Endothelial cell of umbilical vein (primary cell): Measurements from ENCODE around the gene CALR3. TPM values are rescaled to one million over a fixed set of nuclear protein-coding genes. Genes with fewer than 3 reads are reported as not detected.

ENCODE experiments used
- BruUV-seq: library from RNA; stranded (reverse); fragments of 400-500 nt; replicated peaks from 2 replicates; lab custom pipeline; 2021; lab: Mats Ljungman, UMichigan
- CTCF ChIA-PET: fragments of 300-600, 350-600 bp; sonication (Branson Sonifier 250); formaldehyde crosslinking; loops from one replicate; lab custom pipeline; 2021; ENCODE audit warnings: antibody characterized with exemption, inconsistent platforms; lab: Charles Lee
- POLR2A ChIA-PET: fragments of 300-600, 350-600 bp; sonication (Branson Sonifier 250); formaldehyde crosslinking; loops from one replicate; lab custom pipeline; 2021; ENCODE audit warnings: antibody characterized with exemption, inconsistent platforms; lab: Charles Lee
- DNase-seq: peaks from one replicate; pipeline ENCODE4 v3.0.0-alpha.2; 2011; ENCODE audit warnings: low read depth, low spot score
- FAIRE-seq: peaks from 2 replicates; lab custom pipeline; 2011; peaks lifted over from hg19 to GRCh38; lab: Jason Lieb, UNC
- H2AFZ ChIP-seq: 2 replicates; pipeline ENCODE4 v1.6.0; 2012; ENCODE audit warnings: low read depth, low read length, control low read depth, inconsistent platforms
- H3K27ac ChIP-seq: 2 replicates; pipeline ENCODE4 v1.5.1; 2011; ENCODE audit warnings: low read depth, mild to moderate bottlenecking, control low read depth, low read length, moderate library complexity; ENCODE audit not compliant: insufficient read depth
- H3K27me3 ChIP-seq, 2 experiments: 2 replicates each; pipeline versions ENCODE4 v1.6.0 to v1.6.1; 2011; ENCODE audit warnings: low read length in 2 of 2, mixed read lengths in 1 of 2; ENCODE audit not compliant: control insufficient read depth in 2 of 2, insufficient read depth in 2 of 2
- H3K36me3 ChIP-seq, 2 experiments: 2 replicates in 1 of 2; 3 replicates in 1 of 2; pipeline ENCODE4 v1.5.1; 2011; ENCODE audit warnings: low read length in 2 of 2, mild to moderate bottlenecking in 1 of 2, moderate library complexity in 1 of 2; ENCODE audit not compliant: control insufficient read depth in 2 of 2, insufficient read depth in 2 of 2; ENCODE audit errors: extremely low read depth in 1 of 2
- H3K4me1 ChIP-seq: 3 replicates; pipeline ENCODE4 v1.5.1; 2011; ENCODE audit warnings: mild to moderate bottlenecking, low read length; ENCODE audit not compliant: control insufficient read depth, insufficient read depth; ENCODE audit errors: extremely low read depth
- H3K4me2 ChIP-seq: 2 replicates; pipeline ENCODE4 v1.6.1; 2011; ENCODE audit warnings: low read length, control low read depth, mixed read lengths; ENCODE audit not compliant: insufficient read depth
- H3K4me3 ChIP-seq, 3 experiments: fragments of 200-600 bp in 1 of 3; sonication (generic), shearing (Covaris generic) in 1 of 3; replicated peaks in 1 of 3; 2 replicates each; pipeline ENCODE4 v1.5.1; 2011 to 2016; ENCODE audit warnings: control low read depth in 3 of 3, low read length in 3 of 3, mild to moderate bottlenecking in 2 of 3, inconsistent platforms in 1 of 3, low read depth in 1 of 3, moderate library complexity in 1 of 3; ENCODE audit not compliant: insufficient read depth in 1 of 3
- H3K79me2 ChIP-seq: 2 replicates; pipeline ENCODE4 v1.6.0; 2012; ENCODE audit warnings: low read length, inconsistent platforms; ENCODE audit not compliant: control insufficient read depth, insufficient read depth
- H3K9ac ChIP-seq: replicated peaks from 2 replicates; pipeline ENCODE3; 2011; ENCODE audit warnings: low read length, control low read depth; ENCODE audit not compliant: insufficient read depth; ENCODE audit errors: extremely low read depth
- H3K9me1 ChIP-seq: replicated peaks from 3 replicates; pipeline ENCODE4 v1.6.0; 2011; ENCODE audit warnings: mild to moderate bottlenecking, low read length; ENCODE audit not compliant: control insufficient read depth, insufficient read depth; ENCODE audit errors: extremely low read depth
- H3K9me3 ChIP-seq: replicated peaks from 2 replicates; pipeline ENCODE4 v1.5.1; 2012; ENCODE audit warnings: low read length, inconsistent platforms; ENCODE audit not compliant: control insufficient read depth, insufficient read depth
- H4K20me1 ChIP-seq: replicated peaks from 2 replicates; pipeline ENCODE3; 2011; ENCODE audit warnings: mild to moderate bottlenecking, low read length; ENCODE audit not compliant: control insufficient read depth, insufficient read depth; ENCODE audit errors: extremely low read depth
- EZH2 ChIP-seq: IDR thresholded peaks from 2 replicates; pipeline ENCODE4 v1.6.1; 2012; ENCODE audit warnings: borderline replicate concordance, low read depth, mild to moderate bottlenecking, moderate library complexity, low read length, inconsistent platforms; ENCODE audit not compliant: severe bottlenecking
- FOS ChIP-seq: IDR thresholded peaks from 2 replicates; pipeline ENCODE4 v1.6.1; 2011; ENCODE audit warnings: mild to moderate bottlenecking, low read length, moderate library complexity, borderline replicate concordance; ENCODE audit not compliant: insufficient read depth
- GATA2 ChIP-seq: IDR thresholded peaks from 2 replicates; pipeline ENCODE4 v1.7.0; 2011; ENCODE audit warnings: low read depth, mild to moderate bottlenecking, moderate library complexity, mixed read lengths, low read length; ENCODE audit not compliant: insufficient read length, insufficient read depth
- JUN ChIP-seq: IDR thresholded peaks from 2 replicates; pipeline ENCODE4 v1.6.1; 2011; ENCODE audit warnings: borderline replicate concordance, low read depth; ENCODE audit not compliant: insufficient read length, insufficient read depth
- MYC ChIP-seq: IDR thresholded peaks from one replicate; pipeline ENCODE4 v1.6.1; 2011; ENCODE audit warnings: mild to moderate bottlenecking, low read depth, low read length
- POLR2A ChIP-seq: IDR thresholded peaks from 2 replicates; pipeline ENCODE4 v1.6.1; 2012; ENCODE audit warnings: low read depth, mild to moderate bottlenecking, control low read depth, low read length
- POLR2AphosphoS5 ChIP-seq: IDR thresholded peaks from 2 replicates; pipeline ENCODE4 v1.6.1; 2012; ENCODE audit warnings: low read depth, mild to moderate bottlenecking, control low read depth, low read length, moderate library complexity; ENCODE audit not compliant: insufficient read depth
- dilution Hi-C: fragments of 300-500 bp; cut with MboI; formaldehyde crosslinking; loops from one replicate; pipeline ENCODE4 v1.15.0; 2019; ENCODE audit warnings: low sequenced_read_pairs; ENCODE audit not compliant: extremely low pct_ligation_motif_present
- intact Hi-C: fragments of 100-400 bp; cut with micrococcal nuclease; formaldehyde crosslinking; loops from one replicate; pipeline ENCODE4 v1.10.0; 2022
- polyA plus RNA-seq, 4 experiments: library from polyadenylated mRNA; depleted of rRNA in 3 of 4; stranded (reverse) in 3 of 4; unstranded in 1 of 4; fragments of >200 nt; gene quantifications; 2 replicates each; pipeline versions ENCODE4 v1.2.1 to v1.2.3, GENCODE V29; 2011 to 2012; ENCODE audit warnings: missing spikeins in 1 of 4
- total RNA-seq: library from RNA; stranded (reverse); gene quantifications from 2 replicates; pipeline ENCODE4 v1.2.3, GENCODE V29; 2021
- TF ChIP-seq, protein P1 (sequence below), 2 donors: IDR thresholded peaks; 1 replicate in 1 of 2; 2 replicates in 1 of 2; pipeline ENCODE4 v1.5.1; 2011; ENCODE audit warnings: low read length in 2 of 2, mild to moderate bottlenecking in 2 of 2, moderate library complexity in 2 of 2, control low read depth in 1 of 2, inconsistent platforms in 1 of 2, low read depth in 1 of 2; ENCODE audit not compliant: insufficient read depth in 1 of 2; ENCODE audit errors: extremely low read depth in 1 of 2
- TF ChIP-seq, protein P2 (sequence below): IDR thresholded peaks from 2 replicates; pipeline ENCODE4 v1.6.1; 2011; ENCODE audit not compliant: insufficient read depth, insufficient read length

The CALR3 gene
- total and polyA plus RNA-seq, 2 donors (not counting 3 experiments of a cell fraction or from before 2014, with no cell fraction given) = not detected

DNA sequence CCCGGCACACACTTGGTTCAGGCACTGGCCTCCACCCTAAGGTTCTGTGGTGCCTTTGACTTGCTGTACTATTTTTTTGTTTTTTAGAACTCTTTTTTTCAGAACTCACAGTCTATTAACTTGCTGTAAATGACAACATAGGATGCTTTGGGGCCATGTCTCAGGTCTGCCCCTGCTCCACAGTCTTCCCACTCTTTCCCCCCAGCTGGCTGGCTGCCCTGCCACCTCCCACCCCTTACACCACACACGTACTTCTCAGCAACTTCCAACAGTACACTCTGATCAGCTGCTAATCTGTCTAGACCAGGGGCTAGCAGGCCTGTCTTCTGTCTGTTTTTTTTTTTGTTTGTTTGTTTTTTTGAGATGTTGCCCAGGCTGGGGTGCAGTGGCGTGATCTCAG, 8.3 kb upstream of the CALR3 start:
- FAIRE-seq (no peak), DNase-seq (no peak)
- dilution Hi-C loops (no loop called here), intact Hi-C loops (no loop called here)
- H3K27ac ChIP-seq = no peak overlapping the region
- no peaks in the 10 kb centered on the region for H3K4me1 ChIP-seq
- H3K79me2 ChIP-seq = no peaks in the 10 kb centered on the region
- H3K4me3 ChIP-seq = no peak overlapping the region
- no peaks in the 10 kb centered on the region for H3K9me1 ChIP-seq
- H3K9ac ChIP-seq = no peak overlapping the region
- no peak overlapping the region for H3K4me2 ChIP-seq
- ChIA-PET POLR2A (no interaction called here), CTCF (no interaction called here)
- H2AFZ ChIP-seq = no peak overlapping the region
- H4K20me1 ChIP-seq = no peaks in the 10 kb centered on the region
- H3K9me3 ChIP-seq = no peaks in the 10 kb centered on the region
- no peak for TF ChIP-seq JUN
- no peak for TF ChIP-seq POLR2AphosphoS5
- no peak for TF ChIP-seq POLR2A
- no peak for TF ChIP-seq FOS
- TF ChIP-seq, protein P1, sequence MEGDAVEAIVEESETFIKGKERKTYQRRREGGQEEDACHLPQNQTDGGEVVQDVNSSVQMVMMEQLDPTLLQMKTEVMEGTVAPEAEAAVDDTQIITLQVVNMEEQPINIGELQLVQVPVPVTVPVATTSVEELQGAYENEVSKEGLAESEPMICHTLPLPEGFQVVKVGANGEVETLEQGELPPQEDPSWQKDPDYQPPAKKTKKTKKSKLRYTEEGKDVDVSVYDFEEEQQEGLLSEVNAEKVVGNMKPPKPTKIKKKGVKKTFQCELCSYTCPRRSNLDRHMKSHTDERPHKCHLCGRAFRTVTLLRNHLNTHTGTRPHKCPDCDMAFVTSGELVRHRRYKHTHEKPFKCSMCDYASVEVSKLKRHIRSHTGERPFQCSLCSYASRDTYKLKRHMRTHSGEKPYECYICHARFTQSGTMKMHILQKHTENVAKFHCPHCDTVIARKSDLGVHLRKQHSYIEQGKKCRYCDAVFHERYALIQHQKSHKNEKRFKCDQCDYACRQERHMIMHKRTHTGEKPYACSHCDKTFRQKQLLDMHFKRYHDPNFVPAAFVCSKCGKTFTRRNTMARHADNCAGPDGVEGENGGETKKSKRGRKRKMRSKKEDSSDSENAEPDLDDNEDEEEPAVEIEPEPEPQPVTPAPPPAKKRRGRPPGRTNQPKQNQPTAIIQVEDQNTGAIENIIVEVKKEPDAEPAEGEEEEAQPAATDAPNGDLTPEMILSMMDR (IDR thresholded peaks at IDR 0.05; ENCODE audit: extremely low read depth in 1 of 2, insufficient read depth in 1 of 2, low read depth in 1 of 2, low read length in 2 of 2) = no peak
- TF ChIP-seq MYC = no peak
- TF ChIP-seq, protein P2, sequence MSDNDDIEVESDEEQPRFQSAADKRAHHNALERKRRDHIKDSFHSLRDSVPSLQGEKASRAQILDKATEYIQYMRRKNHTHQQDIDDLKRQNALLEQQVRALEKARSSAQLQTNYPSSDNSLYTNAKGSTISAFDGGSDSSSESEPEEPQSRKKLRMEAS = no peak
- no peak for TF ChIP-seq GATA2
- no peak for TF ChIP-seq EZH2
- BruUV-seq = no TSS peak
- peaks cover 0 to 5% of the 10 kb centered on the region in 2 experiments for H3K36me3 ChIP-seq
- H3K27me3 ChIP-seq = no peaks in the 10 kb centered on the region
